HG02623 (cell line): ENCODE results near the gene SMC1B.
"Not testable (repeated sequence)": the region's sequence is repeated elsewhere in the genome, so short reads cannot be mapped to it uniquely, and the experiment has no call there.

Experiments used
- ATAC-seq: cut with Tn5 transposase; IDR thresholded peaks from one replicate; pipeline ENCODE4 v1.9.1; 2021; ENCODE audit warnings: moderate library complexity; ENCODE audit not compliant: unreplicated experiment

SMC1B gene

GRCh38 chr22:45421349-45422055 is 8.1 kb upstream of the SMC1B start:
- no peak for ATAC-seq

DNA sequence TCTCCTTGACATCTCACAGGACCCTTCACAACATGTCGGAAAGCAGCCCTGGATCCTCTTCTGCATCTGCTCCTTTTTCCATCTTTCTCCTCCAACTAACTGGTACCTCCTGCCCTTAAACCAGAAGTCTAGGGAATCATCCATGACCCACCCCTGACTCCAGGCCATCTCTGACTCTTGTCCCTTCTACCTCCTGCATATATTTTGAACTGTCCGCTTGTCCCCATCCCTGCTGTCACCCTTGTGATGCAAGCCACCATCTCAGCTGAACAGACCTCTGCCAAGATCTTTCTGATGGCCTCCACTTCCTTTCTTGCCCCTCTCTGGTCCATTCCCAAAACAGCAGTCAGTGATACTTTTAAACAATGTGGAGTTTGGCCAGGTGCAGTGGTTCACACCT is 7.1 kb upstream of the SMC1B start:
- no peak for ATAC-seq

- ATAC-seq: no peak
Observed at GRCh38 chr22:45420011-45420410, 6.6 kb upstream of the SMC1B start.

GRCh38 chr22:45418770-45419138 is 5.4 kb upstream of the SMC1B start:
- ATAC-seq: no peak

GRCh38 chr22:45418056-45418769 is 4.8 kb upstream of the SMC1B start:
- no peak for ATAC-seq

GRCh38 chr22:45413013-45413367 is 409 bp downstream of the SMC1B start:
- no peak for ATAC-seq

DNA sequence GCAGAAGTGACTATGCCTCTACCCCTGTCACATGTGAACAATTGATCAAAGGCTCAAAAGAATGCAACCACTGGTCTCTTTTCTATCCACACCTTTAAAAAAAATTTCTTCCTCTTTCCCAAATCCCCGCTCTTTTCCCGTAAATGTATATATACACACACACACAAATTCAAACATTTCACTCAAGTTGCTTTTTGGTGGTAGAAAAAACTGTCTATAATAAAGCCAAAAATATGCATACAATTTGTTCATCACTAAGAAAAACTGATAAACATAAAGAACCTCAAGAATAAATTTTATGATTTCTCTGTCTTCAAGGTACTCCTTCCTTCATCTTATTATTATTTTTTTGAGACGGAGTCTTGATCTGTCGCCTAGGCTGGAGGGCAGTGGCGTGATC is 5.6 kb downstream of the SMC1B start:
- no peak for ATAC-seq

DNA sequence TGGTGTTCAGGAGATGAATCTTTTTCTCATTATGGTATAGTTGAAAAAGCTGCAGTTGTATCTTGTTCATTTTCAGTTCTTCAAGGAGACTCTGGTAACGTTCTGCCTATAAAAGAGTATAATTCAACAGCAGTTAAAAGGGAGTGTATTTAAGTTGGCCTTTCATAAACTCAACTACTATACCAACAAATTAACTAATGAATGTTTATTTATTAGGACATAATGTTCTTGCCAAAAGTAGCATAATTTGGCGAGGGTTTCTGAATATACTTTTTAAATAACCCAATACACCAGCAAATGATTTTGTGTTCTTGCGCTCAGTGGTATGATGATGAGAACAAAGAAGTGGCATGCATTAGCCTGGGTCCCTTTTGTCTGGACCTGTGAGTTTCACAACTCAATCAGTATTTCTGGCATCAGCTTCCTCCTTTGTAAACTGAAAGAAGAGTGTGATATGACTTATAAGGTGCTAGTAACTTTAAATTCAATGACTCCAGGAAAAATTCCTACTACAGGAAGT is 10.9 kb downstream of the SMC1B start:
- no peak for ATAC-seq

DNA sequence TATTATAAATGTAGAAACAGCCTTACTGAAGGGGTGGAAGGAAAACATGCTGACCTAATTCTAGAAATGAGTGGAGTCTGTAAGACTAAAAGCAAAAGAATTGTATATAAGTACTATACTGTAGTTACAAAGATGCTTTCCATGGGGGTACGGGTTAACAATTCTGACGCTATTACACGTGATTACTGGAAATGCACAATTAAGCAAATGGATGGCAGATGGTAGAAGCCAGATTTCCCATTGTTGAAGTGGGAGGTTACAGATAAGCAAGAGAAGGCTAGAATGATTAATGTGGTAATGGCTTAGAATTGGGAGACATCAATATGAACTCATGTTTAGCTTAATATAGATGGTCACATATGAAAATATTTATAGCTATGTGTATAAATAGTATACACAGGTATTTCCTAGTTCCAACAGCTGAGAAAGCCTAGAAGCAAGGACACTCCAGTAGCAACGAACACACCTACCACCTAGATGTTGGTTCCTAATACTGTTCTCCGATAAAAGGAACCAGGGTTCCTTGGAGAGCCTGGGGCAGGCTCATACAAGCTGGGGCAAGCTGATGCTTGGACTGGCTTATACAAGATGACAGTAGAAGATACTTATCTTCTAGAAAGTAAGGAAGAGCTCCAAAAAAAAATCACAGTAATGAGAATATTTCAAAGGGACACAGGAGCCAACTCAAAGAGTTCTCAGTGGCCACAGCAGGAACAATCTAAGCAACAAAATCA is 13.5 kb downstream of the SMC1B start:
- no peak for ATAC-seq

DNA sequence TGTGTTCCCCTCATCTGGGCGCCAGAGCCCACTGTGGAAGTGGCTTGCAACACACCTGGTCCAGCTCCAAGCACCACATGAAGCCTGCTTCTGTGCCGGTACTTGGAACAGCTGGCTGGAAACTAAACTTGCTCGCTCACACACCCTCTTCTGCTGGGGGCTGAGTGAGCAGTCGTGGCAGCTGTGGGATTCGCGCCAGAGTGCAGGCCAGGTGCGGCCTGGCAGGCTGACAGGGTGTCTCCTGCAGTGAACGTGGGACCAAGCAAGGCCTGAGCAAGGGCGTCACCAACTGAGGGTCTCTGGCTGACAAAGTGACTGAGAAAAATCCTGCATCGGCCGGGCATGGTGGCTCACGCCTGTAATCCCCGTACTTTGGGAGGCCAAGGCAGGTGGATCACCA is 15.2 kb downstream of the SMC1B start:
- no peak for ATAC-seq

DNA sequence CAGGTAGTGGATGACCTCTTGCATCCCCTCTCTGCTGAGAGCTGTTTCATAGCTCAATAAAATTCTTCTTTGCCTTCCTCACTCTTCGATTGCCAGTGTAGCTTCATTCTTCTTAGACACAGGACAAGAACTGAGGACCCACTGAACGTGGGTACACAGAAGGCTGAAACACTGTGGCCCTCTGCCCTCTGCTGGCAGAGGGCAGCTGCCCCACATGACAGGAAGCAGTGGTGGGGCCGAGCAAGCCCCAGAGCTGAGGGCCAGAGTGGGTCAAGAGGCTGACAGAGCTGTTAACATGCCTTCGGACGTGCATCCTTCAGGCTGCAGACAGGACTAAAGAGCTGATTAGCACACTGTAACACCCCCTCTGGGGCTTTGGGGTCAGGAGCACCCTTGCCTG is 15.6 kb downstream of the SMC1B start:
- no peak for ATAC-seq

DNA sequence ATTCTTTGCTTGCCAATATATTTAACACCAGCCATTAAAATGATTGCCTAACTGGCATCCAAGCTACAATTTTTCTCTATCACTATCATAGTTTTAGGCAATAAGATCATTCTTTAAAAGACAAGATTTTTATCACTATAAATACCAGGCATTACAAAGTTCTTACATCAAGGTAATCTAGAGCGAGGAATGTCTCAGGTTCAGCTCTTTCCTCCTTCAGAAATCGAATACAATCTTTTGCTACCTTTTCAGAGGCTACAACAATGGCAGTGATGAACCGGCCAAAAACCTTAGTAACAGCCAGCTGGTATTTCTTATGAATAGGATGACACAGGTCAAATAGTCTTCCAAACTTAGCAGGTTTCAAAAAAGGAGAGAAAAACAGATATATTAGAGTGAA is 23.9 kb downstream of the SMC1B start:
- no peak for ATAC-seq

DNA sequence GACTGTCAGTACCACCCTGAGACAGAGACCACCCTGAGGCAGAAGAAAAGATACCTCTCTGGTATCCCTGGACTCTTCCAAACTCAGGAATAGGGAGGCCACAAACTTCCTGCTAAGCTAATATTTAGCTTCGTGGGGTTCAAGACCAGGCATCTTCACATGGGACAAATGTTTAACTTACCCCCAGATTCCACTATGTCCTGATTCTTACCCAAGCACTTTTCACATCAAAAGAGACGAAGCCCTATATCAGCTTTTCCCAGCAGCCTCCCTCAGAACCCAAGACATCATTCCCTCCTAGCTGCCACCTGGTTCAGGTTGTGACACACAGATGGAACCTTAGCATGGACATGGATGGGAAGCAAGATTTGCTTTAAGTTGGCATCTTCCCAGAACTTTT is 32.1 kb downstream of the SMC1B start:
- no peak for ATAC-seq

GRCh38 chr22:45376703-45377102 is 36.7 kb downstream of the SMC1B start:
- ATAC-seq: no peak

- no peak for ATAC-seq
Observed at GRCh38 chr22:45376009-45376408, 37.4 kb downstream of the SMC1B start.

DNA sequence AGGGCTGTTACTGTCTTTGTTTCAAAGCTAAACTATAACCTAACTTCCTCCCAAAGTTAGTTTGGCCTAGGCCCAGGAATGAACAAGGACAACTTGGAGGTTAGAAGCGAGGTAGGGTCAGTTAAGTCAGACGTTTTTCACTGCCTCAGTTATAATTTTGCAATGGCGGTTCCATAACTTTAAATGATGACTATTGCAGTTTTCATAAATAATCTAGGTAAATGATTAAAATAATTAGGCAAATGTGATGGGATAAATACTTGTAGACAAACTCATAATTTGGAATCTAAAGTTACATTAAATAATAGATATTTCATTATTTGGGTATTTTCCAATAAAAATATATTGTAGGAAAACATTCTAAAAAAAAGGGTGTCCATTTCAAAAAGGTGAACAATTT is 39.8 kb downstream of the SMC1B start:
- not testable (repeated sequence) for ATAC-seq

GRCh38 chr22:45366713-45367112 is 46.7 kb downstream of the SMC1B start:
- ATAC-seq: no peak

DNA sequence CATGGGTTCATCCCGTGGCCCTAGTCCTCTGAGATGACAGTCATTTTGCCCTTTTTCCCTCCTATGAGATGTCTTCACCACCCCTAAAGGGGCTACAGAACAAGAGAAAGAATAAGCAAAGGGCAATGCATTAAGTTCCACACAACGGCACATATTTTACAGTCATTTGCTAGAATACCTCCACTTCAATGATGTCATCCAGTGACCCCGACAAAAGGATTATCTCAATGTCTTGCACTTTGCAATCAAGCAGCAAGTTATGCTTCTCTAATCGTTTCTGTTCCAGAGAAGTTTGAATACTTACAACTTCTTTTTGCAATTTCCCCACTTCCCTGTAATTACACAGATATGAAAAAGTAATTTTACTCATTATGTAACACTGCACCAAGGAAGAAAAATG is 53.8 kb downstream of the SMC1B start:
- no peak for ATAC-seq

GRCh38 chr22:45358127-45358526 is 55.3 kb downstream of the SMC1B start:
- ATAC-seq: no peak

- no peak for ATAC-seq
Observed at GRCh38 chr22:45357490-45357889, 55.9 kb downstream of the SMC1B start.

DNA sequence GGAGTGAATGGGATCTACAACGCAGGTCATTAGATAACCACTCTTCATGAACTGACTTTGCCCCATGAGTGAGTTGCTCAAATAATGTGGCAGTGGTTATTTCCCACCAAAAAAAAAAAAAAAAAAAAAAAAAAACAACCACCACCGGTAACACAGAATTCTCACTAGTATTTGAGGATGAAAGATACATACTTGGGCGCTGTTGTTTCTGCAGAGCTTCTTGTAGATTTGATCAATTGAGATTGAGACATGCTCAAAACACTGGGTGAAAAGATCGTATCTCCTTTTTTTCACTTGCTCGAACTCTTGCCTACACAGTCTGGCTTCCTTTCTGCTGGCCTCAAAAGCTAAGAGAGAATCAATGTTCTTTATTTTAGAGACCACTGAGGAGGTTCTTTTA is 59.6 kb downstream of the SMC1B start:
- no peak for ATAC-seq

DNA sequence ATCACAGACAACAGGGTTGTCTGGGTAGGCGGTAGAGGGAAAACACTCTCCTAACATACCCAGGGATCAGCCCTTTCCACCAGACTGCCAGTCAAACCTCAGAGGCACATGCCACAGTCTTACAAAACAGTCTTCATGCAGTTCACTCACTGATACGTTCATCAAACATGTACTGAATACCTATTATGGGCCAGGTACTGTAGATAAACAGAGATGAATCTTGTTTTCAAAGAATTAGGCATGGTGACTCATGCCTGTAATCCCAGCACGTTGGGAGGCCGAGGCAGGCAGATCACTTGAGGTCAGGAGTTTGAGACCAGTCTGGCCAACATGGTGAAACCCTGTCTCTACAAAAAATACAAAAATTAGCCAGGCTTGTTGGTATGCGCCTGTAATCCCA is 60.6 kb downstream of the SMC1B start:
- ATAC-seq: not testable (repeated sequence)
